ENCODE data around the gene PDILT.

GRCh38 chr16:20348365-20349185, 56.0 kb downstream of the PDILT start:
- TF ChIP-seq CTCF (IDR thresholded peaks at IDR 0.05) (no peak), POLR2A (IDR thresholded peaks at IDR 0.05) (no peak), POLR2AphosphoS5 (IDR thresholded peaks at IDR 0.05) (no peak)
